ENCODE results near the gene TOMM34.

The TOMM34 gene, protein sequence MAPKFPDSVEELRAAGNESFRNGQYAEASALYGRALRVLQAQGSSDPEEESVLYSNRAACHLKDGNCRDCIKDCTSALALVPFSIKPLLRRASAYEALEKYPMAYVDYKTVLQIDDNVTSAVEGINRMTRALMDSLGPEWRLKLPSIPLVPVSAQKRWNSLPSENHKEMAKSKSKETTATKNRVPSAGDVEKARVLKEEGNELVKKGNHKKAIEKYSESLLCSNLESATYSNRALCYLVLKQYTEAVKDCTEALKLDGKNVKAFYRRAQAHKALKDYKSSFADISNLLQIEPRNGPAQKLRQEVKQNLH

DNA sequence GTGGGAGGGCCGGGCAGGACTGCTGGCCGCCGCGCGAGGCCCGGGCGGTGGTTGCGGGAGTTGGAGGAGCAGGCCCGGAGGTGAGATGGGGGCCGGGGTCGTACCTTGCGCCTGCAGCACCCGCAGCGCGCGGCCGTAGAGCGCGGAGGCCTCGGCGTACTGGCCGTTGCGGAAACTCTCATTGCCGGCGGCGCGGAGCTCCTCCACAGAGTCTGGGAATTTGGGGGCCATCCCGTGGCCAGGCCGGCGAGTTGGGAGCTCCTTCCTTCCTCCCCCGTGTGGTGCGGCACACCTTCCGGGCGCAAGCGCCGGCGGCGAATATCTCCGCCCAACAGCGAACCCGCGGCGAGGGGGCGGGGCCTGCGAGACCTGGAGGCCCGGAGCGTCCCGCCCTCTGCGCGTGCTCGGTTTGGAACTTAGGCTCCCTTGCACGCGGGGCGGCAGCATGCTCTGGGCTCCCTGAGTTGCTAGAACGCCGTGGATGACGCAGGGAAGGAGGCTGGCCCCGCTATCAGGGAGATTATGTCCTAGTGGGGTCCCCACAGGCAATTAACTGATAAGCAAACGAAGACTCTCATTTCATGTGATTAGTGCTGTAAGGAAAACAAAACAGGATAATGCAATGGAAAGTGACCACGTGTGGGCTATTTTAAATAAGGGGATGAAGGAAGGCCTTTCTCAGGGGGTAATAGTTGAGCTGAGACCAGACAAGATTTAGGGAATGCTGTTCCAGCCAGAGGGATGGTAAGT, at the start of gene TOMM34:
Gene TOMM34 (minus strand): TSS at position 295 of the 750 bp plus-strand sequence. CDS start 64 bp downstream, at position 231.
- peak; percentile 94 for DNase-seq

DNA sequence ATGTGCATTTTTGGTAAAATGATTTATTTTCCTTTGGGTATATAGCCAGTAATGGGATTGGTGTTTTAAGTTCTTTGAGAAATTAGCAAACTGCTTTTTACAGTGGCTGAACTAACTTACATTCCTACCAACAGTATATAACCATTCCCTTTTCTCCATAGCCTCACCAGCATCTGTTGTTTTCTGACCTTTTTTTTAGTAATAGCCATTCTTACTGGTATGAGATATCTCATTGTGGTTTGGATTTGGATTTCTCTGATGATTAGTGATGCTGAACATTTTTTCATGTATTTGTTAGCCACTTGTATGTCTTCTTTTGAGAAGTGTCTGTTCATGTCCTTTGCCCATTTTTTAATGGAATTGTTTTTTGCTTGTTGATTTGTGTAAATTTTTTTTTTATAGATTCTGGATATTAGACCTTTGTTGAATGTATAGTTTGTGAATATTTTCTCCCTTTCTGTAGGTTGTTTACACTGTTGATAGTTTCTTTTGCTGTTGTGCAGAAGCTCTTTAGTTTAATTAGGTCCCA, 48.4 kb upstream of the TOMM34 start:
- no peak for DNase-seq

DNA sequence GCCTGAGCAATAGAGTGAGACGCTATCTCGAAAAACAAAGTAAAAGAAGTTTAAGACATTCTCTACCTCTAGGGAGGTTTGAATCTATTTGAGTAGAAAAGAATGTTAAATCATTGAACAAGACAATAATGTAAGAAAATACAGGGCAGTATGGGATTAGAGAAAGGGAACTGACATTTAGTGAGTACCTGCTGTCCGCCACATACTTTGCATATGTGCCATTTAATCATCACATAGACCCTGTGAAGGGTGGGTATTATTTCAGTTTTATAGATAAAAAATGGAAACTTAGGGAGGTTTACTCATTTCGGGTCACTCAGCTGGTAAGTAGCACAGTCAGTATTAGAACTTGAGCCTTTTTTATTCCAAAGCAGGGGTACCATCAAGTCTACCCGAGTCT, 37.5 kb upstream of the TOMM34 start:
- DNase-seq = no peak

DNA sequence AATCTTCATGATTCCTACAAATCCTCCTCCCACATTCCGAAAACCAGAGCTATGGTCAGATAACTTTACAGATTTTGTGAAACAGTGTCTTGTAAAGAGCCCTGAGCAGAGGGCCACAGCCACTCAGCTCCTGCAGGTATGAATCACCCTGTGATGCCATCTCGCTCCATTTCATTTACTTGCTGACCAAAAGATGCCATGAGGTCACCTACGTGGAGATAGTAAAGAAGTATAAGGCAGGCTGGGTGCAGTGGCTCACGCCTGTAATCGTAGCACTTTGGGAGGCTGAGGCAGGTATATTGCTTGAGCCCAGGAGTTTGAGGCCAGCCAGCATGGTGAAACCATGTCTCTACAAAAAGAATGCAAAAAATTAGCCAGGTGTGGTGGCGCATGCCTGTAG, 37.0 kb upstream of the TOMM34 start:
- no peak for DNase-seq

DNA sequence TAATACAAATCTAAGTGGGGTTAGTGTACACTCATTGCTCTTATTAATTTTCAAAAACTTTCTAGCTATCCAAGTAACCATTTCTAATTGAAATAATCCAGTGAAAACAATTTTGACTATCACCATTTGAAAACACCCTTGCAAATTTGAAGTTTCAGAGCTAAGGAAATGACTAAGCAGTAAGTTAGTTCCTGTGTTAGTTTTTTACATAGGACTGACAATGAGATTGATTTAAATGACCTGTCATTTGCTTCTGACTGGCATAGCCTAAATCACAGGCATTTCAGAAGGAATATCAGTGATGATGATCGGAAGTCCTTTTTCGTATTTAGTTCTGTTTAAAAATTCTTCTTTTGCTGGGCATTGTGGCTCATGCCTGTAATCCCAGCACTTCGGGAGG, 33.1 kb upstream of the TOMM34 start:
- DNase-seq = peak; percentile 20

DNA sequence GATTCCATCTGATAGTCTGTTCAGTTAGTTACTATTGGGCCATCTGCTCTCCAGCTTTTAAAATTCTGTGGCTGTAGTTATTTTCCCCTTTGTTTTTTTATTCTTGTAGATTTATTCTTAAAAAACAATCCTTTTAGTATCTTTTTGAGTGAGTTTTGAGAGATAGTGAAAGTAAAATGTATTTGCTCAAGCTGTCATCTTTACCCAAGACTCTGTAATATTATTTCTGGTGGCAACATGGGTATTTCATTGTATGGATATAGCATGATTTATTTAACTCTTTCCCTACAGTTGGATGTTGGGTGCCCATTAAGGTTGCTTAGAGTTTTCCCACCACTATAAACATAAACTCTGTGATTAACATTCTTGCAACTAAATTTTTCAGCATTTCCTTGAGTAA, 30.8 kb upstream of the TOMM34 start:
- DNase-seq = no peak

DNA sequence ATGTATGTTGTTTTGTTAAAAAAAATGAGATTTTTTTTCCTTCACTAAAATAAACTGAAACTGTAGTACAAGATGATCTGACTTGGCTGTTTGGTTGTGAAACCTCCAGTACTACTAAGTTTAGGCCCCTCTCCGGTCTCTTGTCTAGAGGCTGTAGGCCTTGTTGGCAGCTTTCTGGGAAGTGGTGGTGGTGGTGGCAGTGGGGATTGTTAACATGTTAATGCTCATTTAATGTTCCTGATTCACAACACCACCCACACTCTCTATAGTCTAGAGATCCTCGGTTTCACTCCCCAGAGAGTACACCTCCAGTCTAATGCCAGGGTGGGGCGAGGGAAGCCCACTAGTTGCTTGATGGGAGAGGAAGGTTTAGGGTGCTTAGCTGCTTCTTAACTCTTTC, 30.2 kb upstream of the TOMM34 start:
- no peak for DNase-seq

DNA sequence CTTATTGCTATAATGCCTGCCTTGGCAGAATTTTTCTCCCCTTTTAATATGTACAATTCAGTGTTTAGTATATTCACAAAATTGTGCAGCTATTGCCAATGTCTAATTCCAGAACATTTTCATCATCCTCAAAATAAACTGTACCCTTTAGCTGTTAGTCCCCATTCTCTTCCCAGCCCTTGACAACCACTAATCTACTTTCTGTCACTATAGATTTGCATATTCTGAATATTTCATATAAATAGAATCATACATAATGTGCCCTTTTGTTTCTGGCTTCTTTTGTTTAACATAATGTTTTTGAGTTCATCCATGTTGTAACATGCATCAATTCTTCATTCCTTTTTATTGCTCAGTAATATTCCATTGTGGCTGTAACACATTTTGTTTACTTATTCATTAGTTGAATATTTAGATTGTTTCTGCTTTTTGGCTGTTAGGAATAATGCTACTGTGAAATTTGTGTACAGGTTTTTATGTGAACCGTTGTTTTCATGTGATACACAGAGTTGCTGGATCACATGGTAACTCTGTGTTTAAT, 28.5 kb upstream of the TOMM34 start:
- DNase-seq = no peak

DNA sequence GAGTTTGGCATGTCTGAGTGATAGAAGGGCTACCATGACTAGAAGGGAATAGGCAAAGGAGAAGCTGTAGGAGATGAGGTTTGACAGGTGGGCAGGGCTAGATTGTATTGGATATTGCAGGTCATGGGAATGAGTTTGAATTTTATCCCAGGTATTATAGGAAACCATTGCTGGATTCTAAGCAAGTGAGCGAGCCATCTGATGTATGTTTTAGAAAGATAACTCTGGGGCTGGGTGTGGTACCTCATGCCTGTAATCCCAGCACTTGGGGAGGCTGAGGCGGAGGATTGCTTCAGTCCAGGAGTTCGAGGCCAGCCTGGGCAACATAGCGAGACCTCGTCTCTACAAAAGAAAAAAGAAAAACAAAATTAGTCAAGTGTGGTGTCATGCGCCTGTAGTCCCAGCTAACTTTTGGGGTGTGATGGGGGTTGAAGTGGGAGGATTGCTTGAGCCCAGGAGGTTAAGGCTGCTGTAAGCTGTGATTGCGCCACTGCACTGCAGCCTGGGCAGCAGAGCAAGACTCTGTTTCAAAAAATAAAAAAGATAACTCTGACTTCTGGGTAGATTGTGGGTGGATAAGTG, 23.0 kb upstream of the TOMM34 start:
- DNase-seq = no peak

DNA sequence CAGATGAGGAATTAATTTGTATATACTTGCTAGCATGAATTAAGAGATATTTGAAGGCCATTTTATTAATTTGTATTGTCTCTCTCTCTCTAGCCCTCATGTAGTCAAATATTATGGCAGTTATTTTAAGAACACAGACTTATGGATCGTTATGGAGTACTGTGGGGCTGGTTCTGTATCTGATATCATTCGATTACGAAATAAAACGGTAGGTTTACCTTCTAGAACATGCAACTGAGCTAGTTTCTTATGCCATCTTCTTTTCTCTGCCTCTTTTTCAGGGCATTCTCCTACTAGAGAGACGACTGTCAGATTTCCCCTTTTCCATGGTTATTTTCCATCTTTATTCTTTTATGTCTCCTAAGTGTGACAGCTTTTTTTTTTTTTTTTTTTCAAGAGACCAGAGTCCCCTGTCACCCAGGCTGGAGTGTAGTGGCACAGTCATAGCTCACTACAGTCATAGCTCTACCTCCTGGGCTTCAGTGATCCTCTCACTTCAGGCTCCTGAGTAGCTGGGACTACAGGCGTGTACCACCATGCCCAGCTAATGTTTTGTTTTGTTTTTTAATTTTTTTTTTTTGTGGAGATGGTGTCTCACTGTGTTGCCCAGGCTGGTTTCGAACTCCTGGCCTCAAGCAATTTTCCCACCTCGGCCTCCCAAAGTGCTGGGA, 21.7 kb upstream of the TOMM34 start:
- no peak for DNase-seq

DNA sequence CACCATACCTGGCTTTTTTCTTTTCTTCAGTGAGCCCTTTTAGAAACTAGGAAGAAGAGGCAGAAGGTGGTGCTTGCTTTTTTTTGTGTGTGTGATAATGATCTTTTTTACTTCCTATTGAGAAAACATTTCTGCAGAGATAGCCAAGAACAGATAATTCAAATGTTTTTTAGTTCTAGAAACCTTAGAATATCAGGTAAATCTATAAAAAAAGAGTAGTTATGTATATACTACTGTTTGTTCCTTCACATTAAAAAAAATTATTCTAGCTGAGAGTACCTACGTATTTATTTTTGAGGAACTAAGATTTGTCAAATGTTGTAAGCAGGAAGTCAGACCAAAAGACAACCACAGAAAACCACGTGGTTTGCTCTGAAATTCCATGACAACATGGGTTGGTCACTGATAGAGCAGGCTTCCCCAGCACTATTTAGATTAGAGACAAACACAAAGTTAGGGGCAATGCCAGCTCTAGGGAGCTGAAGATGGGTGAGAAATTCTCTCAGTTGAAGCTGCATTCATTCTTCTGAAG, 19.0 kb upstream of the TOMM34 start:
- DNase-seq = no peak

DNA sequence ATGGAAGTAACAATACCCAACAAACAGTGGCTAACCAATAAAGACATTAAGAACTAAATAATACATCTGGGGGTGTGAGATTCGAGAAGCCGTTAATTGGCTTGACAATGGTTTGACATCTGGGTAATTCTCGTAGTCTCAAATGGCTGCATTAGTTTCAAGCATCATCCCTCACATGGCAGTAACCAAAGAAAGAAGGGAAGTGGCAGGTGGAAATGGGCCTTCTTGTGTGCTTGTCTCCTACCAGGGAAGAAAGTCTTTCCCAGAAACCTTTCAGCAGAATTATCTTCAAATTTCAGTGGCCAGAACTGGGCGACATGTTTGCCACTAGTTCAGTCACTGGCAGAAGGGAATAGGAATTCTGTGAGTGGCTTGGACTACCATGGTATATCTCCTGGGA, 16.5 kb upstream of the TOMM34 start:
- no peak for DNase-seq

DNA sequence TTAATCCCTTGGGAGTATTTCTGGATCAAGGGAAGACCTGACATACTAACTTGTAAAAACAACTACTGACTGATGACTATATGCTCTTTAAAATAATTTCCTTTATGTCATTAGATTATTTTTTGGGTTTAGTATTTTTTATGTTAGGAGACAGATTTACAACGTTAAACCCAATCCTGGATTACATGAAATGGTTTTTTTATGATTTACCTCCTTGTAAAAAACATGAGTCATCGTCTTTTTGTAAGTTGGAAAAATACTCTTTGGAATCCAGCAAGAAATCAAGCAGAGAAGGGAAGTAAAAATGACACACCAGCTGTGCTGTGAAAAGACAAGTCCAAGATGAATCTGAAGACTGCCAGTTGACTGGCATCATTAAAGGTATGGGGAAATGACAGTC, 12.9 kb upstream of the TOMM34 start:
- DNase-seq = no peak

DNA sequence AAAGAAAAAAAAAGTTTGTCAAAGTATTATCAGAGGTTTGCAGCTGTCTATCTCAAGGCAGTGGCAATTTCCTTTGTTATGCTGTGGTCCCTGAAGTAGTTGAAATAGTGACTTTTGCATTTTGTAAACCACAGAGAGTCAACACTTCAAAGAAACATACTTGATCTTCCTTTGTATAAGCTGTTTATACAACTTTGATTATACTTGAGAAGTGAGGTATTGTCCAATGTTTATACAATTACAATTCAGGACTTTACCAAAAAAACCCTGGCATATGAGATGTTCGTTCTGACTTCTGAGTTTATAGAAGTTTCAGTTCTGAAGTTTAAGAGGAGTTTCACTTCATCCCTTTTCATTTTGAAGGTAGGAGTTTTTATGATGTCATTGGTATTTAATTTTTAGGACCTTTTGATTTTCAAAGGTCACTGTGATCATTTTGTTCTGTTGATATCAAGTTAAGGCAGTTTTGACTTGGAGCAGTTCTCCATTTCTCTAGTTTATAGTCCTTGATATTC, 10.1 kb upstream of the TOMM34 start:
- DNase-seq = no peak

DNA sequence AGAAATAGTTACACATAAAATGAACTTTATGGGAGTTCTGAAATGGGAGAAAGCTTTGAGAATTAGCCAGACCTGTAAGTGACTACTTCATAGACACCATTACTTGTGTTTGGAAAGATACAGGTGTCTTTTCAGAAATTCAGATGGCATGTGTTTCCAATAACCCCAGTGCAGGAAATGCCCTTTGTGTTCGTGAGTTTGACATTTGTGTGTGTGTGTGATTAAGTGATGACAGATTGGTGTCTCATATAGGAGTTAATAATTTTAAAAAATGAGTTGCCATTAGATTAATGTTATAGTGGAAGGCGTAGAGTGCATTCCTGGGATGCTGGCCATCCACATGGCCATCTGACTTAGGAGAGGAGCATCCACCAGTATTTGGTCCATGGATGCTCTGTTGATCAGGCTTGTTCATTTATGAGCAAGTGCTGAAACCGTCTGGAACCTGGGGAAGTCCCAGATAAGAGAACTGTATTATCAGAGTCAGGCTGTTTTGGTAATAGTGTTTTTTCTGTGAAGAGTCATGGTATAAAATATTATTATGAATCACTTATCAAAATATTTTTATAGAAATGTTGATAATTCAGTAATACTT, 9.2 kb upstream of the TOMM34 start:
- no peak for DNase-seq

DNA sequence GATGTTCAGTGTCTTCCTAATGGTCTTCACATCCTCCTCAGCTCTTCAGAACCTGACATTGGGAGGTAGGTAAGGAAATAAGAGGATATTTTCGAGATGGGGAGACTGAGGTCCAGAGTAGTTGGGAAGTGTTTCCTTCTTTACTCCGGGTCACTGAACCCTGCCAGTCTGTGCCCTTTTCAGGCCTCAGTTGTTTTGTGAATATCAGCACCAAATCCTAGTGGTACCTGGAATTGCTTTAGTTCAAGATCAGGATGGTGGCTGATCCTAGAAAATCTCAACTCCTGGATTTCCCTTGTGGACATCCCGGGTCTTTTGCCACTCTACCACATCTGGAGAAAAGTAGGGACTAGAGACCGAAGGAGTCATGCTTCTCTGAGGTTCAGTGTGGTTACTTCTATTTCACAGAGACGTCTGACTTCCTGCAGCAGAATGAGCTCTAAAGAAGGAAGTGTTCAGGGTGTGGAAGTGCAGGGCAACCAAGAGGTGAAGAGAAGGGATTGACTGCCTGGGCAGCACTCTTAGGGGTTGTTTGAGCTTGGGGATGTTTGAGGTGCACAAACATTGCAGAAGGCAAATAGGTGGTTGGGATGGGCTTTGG, 7.1 kb upstream of the TOMM34 start:
- DNase-seq = no peak

DNA sequence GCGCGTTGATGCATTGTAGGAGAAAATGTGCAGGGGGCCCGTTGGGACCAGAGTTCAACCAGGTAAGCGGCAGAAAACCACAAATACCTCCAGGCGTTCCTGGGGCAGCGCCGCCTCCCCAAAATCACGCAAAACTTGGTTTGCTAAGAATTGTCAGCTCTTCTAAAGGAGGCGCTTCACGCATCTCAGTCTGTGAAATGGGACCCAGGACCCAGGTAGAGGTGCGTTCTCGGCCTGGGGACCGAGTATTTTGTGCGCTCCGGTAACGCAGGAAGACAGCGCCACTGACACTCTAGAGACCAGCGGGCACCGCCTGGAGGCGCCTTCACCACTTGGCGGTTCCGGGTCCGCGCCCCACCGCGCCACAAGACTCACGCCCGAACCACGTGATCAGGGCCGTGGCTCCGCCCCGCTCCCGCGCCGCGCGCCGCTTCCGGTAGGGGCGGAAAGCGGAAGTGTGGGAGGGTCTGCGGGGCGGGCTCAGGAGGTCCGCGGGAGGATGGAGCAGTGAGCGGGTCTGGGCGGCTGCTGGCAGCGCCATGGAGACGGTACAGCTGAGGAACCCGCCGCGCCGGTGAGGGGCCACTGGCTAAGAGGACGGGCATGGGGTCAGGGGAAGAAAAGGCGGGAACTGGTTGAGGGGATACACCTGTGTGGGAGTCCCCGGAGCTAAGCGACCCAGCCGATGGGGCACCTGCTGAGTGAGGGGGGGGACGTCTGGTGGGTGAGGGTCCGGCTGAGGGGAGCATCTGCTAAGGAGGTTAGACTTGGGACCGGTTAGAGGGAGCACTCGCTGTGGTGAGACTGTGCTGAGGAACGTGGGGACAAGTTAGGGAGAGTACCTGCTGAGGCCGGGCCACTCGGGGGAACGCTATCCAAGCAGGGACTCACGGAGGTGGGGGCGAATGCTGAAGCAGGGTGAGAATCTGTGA, 6.1 kb upstream of the TOMM34 start, which contains the start of gene STK4:
Gene STK4 (plus strand): TSS at position 483 of the 932 bp plus-strand sequence. CDS start 57 bp downstream, at position 540.
- peak; percentile 81 for DNase-seq

DNA sequence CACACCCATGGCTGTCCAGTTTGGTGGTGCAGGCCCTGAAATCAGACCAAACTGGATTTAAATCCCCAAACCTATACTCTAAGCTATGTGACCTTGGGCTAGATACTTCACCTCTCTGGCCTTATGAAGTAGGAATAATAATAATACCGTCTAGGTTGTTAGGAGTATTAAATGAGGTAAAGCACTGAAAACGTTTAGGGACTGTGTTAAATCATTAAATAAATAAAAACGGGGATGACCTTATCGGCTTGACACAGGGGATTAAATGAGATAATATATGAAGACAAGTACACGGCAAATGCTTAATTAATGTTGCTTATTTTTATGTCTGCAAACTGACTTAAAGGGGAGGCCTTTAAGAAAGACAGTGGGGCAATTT, 5.4 kb upstream of the TOMM34 start:
- no peak for DNase-seq

DNA sequence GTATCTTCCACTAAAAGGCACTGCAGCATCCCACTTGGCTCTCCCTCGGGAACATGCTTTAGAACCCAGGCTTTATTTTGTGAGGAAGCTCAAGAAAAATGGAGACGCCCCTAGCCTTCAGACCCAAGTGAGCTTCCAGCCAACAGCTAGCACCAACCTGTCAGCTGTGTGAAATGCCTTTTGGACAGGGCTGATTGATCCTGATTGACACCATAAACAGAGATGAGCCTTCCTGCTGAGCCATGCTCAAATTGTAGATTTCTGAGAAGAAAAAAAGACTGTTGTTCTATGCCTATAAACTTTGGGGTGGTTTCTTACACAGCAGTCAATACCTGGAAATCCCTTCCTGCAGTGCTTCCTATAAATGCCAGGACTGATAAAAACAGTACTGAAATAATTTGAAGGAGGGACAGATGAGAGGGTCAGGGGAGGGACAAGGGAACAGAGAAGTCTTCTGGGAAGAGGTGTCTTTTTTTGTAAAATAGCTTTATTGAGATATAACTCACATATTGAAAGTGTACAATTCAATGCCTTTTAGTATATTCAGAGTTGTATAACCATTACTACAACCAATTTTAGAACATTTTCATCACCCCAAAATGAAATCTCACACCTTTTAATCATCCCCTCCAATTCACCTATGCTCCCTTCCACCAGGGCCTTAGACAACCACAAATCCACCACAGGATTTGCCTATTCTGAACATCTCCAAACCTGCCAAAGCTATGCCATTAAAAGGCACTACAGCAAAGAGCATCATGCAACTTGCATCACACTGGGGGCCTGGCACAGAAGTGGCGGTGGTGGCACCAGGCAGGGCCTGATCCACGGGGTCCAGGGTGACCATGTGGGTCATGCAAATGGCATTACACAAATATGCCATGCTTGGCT, 3.4 kb upstream of the TOMM34 start:
- no peak for DNase-seq

Measured in 8988T (cell line).